HG02642 (cell line): ENCODE measurements around the gene SRSF2.
"Not testable (repeated sequence)": the region's sequence is repeated elsewhere in the genome, so short reads cannot be mapped to it uniquely, and the experiment has no call there.

Experiments
- ATAC-seq: cut with Tn5 transposase; IDR thresholded peaks from one replicate; pipeline ENCODE4 v1.9.1; 2021; ENCODE audit warnings: mild to moderate bottlenecking; ENCODE audit not compliant: unreplicated experiment, poor library complexity

The SRSF2 gene, protein sequence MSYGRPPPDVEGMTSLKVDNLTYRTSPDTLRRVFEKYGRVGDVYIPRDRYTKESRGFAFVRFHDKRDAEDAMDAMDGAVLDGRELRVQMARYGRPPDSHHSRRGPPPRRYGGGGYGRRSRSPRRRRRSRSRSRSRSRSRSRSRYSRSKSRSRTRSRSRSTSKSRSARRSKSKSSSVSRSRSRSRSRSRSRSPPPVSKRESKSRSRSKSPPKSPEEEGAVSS

DNA sequence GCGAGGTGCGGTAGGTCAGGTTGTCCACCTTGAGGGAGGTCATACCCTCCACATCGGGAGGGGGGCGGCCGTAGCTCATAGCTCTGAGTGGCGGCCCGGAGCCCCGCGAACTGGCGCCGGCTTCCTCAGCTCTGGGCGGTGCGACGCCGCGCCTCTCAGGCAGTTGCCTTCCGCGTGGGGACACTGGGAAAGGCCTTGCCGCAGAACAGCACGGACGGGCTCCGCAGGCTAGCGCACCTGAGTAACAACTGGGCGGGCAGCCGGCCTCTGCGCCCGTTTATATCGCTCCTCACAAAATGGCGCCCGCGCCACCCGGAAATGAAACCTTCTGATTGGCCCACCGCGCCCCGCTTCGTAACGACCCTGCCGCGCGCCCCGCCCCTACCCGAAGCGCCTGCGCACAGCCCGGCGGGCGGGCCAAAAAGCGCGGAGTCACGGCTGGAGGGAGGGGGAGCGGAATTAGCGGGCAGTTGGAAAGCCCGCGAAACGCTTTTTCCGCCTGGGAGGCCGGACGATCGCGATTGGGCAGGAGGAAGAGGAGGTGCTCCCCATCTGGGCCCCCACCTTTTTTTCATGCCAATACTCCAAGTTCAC lies at the start of gene SRSF2:
SRSF2 (minus strand) TSS at position 250 of the 594 bp plus-strand sequence; CDS start at position 79, 171 bp downstream.
- ATAC-seq = peak; percentile 70

DNA sequence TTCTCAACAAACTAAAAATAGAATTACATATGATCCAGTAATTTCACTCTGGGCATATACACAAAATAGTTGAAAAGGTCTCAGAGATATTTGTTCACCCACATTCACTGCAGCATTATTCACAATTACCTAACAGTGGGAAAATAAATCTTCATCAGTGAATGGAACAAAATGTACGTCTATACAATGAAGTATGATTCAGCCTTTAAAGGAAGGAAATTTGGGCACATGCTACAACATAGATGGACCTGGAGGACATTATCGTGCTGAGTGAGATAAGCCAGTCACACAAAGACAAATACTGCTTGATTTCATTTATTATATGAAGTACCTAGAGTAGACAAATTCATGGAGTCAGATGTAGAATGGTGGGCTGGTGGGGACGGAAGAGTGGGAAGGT lies 47.8 kb upstream of the SRSF2 start:
- ATAC-seq = no peak

DNA sequence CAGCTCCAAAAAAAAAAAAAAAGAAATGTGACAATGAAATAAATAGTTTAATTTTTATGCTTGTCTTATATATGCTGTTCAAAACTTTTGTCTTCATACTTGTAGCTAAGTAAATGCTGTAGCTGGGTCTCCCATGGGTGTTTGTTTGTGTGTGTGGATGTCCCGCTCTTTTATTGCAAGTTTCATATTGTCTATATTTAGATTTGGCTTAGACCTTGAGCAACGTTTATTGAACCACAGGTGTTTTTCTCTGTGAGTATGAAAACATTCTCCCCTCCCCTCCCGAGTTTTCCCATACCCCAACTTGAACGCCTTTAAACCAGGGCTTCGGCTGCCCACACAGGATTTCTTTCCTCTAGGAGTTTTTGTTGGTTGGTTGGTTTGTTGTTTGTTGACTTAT lies 46.0 kb upstream of the SRSF2 start:
- no peak for ATAC-seq

DNA sequence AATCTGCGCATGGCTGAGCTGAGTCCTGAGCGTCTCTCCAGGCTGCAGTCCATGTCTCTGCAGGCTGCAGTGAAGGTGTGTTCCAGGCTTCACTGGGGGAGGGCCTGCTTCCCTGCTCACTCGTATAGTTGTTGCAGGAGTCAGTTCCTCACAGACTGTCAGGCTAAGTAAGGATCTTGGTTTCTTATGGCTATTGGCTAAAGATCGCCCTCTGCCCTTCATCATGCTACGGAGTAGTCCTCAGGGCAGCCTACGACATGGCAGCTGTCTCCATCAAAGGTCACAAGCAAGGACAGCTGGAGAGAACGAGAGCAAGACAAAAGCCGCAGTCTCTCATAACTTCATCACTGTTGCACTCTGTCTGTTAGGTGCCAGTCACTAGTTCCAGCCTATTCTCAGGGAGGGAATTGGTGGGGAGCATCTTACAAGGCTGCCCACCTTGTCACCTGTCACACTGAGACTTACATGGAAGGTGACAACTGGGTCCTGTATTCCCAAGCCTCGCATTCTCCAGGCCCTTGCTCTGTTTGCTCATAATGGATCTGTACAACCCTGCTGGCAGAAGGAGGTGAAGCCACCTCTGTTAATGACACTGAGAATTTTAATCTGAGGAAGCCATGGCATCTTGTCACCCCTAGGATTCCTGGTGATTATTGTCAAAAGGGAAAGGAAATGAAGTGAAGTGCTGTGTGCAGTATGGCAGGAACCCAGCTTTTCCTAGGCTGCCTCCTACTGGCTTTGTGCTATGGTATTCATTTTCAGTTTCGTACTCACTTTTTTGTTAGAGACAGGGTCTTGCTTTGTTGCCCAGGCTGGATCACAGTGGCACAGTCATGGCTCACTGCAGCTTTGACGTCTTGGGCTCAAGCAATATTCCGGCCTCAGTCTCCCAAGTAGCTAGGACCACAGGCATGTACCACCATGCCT lies 44.2 kb upstream of the SRSF2 start:
- ATAC-seq = no peak

DNA sequence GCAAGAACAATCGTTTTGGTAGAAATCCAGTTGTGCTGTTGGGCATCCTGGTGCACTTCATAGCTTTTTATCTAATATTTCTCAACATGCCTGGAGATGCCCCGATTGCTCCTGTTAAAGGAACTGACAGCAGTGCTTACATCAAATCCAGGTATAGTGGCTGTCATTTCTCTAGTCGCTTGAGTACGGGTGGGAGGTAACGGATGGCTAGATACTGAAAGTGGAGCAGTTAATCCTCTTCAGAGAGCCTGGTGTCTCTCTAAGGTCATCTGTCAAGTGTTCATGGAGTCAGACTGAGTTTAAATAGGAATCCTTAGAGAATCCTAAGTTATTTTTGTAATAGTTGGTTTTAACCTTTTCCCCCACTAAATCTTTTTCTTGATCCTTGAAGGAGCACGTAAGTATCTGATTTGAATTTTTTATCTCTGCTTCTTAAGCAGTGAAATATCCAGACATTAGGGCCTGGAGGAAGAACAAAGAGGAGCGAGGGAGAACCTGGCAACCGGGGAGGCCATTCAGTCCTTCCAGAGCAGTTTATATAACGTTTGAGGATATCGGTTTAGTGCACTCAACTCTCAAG lies 38.0 kb upstream of the SRSF2 start:
- ATAC-seq = no peak

DNA sequence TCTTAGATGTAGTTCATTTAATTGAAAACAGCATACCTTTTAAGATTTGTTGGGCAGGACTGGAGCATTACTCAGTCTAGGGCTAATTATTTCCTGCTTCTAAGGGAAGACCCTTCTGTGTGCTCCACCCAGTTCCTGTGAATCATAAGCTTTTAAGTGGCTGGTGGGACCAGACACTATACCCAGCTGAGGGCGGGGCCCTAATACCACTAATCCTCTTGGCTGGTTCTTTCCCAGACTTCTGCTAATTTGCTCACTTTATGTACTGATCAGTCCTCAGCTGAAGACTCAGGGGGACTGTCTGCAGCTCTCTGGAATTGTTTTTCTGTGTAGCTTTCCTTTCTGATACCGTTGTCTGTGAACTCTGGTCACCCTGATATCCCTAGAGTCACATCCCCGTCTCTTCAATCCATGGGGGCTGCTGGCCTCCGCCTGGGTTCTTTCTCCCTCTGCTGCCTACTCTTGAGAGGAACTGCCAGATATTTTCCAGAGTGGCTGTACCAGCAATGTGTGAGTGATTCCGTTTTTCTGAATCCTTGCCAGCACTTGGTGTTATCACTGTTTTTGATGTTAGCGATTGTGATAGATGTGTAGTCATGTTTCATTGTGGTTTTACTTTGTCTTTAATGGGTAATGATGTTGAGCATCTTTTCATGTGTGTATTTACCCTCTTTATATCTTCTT lies 35.9 kb upstream of the SRSF2 start:
- no peak for ATAC-seq

DNA sequence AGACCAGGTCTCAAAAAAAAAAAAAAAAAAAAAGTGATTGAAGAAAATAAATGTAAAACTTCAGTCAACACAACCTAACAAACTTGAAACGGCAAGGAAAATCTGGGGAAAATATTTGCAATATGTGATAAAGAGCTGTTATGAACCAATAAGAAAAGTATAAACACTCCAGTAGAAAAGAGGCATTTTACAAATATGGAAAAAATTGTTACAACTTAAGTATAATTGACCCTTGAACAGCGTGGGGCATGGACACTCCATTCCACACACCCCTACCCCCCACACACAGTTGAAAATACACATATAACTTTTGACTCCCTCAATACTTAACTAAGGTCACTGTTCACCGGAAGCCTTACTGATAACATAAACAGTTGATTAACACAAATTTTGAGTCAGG lies 21.4 kb upstream of the SRSF2 start:
- no peak for ATAC-seq

DNA sequence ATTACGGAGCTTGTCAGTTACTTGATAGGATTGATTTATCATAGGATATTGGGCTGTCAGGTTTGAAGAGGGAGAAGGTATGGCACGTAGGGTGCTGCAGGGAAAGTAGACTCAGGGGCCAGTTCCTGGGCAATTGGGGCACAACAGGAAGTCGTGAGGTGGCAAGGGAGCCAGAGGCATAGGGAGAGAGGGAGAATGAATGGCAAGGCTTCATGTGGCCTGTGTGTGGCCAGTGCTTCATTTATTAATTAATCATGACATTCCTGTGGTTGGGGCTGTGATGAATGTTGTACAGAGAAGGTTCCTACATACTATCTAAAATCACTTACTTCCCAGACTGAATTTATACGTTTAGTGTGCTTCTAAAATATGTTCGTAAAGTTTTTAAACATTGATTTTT lies 20.1 kb upstream of the SRSF2 start:
- ATAC-seq = no peak

DNA sequence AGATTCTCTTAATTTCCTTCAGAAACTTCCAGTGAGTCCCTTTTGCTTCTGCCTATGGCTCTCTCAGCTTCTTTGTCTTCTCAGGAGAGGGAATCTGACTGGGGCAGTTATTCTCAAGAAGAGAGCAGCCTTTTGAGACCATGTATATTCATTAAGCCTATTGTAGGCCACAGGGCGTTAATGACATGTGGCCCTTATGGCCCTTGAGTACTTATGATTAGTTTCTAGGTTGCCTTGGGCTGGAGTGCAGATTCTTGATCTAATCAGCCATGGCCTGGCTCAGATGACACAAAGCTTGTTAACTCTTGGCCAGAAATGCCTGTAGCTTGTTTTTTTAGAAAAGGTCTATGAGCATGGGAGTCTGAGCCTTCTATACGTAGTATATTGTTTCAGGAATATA lies 18.2 kb upstream of the SRSF2 start:
- ATAC-seq = no peak

DNA sequence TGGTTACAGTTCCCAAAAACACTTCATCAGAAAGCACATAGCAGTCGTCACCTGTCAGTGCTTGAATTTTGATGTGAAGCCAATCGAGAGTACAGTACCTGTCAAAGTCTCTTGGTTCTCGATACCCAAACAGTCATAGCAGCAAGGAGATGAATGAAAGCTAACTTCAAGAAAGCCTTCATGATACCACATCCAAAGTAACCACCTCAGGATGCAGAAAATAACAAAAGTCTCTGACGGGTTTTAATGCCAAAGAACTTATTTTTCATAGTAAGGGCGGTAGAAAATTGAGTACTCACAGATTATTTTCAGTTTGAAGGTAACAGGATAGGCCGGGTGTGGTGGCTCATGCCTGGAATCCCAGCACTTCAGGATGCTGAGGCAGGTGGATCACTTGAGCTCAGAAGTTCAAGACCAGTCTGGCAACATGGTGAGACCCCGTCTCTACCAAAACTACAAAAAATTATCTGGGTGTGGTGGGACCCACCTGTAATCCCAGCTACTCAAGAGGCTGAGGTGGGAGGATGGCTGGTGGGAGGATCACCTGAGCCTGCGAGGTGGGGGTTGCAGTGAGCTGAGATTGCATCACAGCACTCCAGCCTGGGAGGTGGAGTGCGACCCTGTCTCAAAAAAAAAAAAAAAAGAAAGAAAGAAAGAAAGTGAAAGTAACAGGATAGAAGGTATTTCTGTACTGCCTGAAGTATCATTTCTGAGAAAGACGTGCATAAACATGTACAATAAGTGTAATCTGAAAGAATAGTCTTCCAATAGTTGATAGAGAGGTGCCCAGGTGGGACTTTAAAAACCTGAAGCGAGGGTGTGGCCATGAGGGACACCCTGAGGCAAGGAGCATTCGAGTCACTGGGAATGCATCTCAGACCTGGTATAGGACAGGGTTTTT lies 16.2 kb upstream of the SRSF2 start:
- no peak for ATAC-seq

DNA sequence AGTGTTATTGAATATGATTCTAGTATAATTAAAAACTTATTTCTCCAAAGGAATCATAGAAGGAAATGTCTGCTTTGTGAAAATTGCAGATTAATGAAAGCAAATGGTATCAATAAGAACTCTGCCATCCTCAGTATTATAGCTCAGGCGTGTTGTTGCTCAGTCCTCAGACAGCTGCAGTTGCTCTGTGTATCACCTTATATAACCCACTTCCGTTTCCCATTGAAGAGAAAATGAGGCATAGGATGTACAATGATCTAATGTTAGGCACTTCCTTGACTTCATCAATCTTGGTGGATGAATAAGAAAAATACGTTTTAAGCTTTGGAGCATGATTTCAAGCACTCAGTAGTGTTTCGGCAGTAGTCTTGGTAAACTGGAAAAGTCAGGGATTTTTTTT lies 14.9 kb upstream of the SRSF2 start:
- no peak for ATAC-seq

DNA sequence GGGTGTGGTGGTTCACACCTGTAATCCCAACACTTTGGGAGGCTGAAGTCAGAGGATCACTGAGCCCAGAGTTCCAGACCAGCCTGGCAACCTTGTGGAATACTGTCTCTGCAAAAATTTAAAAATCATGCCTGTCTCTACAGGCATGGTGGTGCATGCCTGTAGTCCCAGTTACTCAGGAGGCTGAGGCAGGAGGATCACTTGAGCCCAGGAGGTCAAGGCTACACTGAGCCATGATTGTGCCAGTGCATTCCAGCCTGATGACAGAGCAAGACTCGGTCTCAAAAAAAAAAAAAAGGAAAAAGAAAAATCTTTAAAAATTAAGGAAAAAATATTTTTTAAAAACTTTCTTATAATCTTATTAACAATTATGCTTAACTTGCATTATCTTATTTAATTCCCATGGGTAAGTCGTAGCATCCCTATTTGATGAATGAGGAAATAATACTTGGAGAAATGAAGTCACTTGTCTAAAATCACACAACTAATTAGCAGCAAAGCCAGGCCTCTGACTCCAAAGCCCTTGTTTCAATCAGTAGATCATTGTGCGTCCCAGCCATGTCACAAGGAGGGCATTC lies 14.4 kb upstream of the SRSF2 start:
- ATAC-seq = no peak

DNA sequence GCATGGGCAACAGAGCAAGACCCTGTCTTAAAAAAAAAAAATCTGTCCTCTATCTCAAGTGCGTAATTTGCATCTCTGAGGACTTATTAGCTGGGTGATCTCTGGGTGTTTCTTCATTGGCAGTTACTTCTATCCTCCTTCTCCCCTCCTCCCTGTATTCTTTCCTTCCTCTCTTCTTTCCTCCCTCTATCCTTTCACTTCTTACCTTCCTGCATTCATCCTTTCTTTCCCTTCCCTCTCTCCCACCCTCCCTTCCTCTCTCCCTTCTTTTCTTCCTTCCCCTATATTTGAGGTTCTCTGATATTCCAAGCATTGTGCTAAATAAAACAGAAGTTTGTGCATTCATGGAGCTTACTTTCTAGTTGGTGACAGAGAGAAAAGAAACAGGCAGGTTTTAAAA lies 11.5 kb upstream of the SRSF2 start:
- no peak for ATAC-seq

DNA sequence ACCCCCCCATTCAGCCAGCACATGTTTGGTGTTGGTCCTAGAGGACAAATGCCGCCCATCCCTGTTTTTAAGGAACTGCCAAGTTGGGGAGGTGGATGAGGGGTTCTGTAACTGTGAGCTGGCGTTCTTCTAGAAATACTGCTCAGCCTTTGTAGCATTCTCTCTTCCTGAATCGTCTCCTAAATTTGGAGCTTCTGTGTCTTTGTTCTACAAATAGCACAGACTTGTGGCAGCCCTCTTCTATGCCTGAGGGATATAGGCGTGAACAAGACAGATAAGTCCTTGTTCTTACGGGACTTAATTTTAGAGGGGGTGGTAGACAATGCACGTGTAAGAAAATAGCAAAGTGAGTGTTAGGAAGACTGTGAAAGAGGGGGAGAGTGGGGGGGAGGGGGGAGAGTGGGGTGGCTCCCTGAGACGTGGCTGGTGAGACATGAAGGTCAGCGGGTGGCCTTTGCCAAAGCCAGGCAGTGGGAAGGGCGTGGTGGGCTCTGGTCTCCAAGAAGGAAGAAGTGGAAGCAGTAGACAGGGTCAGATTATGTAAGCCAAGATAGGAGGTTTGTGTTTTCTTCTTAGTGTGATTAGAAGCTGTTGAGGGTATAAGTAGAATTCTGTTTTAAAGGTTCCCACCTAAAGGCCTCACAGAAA lies 10.7 kb upstream of the SRSF2 start:
- ATAC-seq = no peak

DNA sequence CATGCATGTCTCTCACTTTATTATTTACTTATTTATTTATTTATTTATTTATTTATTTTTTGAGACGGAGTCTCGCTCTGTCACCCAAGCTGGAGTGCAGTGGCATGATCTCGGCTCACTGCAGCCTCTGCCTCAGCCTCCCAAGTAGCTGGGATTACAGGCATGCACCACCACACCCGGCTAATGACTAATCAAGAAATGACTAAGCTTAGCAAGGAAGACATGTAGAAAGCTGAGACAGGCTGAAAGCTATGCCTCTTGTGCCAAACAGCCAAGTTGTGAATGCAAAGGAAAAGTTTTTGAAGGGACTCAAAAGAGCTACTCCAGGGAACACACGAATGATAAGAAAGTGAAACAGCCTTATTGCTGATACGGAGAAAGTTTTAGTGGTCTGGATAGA lies 8.7 kb upstream of the SRSF2 start:
- ATAC-seq = not testable (repeated sequence)

DNA sequence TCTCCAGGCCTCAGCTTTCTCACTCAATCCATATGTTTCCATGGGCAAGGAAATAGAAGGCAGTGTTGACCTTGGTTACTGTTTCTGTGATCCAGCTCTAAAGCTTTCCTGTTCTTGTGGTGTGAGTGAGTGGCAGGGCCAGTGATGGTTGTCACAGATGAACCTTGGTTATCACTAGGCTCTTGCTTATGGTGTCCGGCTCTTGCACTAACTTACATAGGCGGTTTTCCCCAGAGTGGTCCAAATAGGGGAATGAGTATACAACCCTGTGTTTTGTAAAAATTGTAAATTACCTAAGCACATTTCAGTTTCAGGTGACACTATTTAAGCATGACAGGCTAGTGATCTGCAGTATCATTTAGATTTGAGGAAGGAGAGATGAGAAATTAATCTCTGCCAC lies 7.6 kb upstream of the SRSF2 start:
- ATAC-seq = no peak

DNA sequence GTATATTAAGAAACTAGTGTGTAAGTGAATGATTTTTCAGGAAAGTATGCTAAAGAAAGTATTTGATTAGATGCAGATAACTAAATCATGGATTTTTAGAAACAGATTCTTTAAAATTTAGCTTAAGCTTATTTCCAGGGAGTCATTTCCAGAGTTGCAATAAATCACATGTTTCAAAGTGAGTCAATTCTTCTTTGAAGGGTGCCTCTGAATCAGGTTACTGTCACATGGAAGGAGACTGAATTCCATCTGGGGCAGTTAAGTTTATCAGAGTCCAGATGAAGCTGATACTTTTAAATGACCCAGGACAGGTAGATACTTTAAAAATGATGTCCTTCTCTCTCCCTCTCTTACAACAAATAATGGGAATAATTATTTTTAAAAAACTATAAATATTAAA lies 5.8 kb upstream of the SRSF2 start:
- ATAC-seq = no peak

DNA sequence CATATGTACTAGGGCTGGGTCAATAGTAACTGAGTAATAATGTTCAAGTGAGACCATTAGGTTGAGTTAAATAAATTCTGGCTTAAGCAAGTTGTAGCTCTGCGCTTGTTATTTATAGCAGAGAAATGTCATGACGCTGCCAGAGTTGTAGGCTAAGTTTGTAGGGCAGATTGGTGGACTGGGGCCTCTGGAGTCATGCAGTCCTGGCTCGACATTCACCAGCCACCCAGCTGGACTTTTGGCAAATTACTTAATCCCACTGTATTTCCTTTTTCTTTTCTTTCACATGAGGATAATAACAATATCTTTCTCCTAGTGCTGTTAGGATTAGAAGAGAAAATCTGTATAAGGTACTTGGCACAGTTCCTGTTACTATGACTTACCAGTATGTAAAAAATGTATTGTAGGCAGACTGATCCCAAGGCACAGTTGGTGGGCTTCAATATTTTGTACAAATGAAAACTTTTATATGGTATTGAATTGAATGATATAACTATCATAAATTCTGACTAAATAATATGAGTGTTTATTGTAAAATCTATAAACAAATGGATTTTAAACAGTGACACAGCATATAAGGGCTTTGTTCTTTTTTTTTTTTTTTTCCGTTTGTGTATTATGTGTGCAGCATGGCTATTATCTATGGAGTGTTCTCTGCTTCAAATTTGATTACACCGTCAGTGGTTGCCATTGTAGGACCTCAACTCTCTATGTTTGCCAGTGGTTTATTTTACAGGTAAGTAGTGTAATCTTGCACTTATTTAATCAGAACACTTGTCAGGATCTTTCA lies 3.4 kb upstream of the SRSF2 start:
- ATAC-seq = no peak
